A549 treated with dexamethasone at 1 μM for 4 hours (cell line): Measurements from ENCODE around the gene VPS4A. TPM values are rescaled to one million over a fixed set of nuclear protein-coding genes. Genes with fewer than 3 reads are reported as not detected.

Experiments used
- total RNA-seq: library from RNA; stranded (reverse); fragments of 200-300 nt; extraction: Qiagen RNA extraction; gene quantifications from 5 replicates; pipeline ENCODE4 v1.2.3, GENCODE V29; 2022

The VPS4A gene
- total RNA-seq: 29.3 to 35.9 TPM (median 33.7 TPM) in 5 replicates

DNA sequence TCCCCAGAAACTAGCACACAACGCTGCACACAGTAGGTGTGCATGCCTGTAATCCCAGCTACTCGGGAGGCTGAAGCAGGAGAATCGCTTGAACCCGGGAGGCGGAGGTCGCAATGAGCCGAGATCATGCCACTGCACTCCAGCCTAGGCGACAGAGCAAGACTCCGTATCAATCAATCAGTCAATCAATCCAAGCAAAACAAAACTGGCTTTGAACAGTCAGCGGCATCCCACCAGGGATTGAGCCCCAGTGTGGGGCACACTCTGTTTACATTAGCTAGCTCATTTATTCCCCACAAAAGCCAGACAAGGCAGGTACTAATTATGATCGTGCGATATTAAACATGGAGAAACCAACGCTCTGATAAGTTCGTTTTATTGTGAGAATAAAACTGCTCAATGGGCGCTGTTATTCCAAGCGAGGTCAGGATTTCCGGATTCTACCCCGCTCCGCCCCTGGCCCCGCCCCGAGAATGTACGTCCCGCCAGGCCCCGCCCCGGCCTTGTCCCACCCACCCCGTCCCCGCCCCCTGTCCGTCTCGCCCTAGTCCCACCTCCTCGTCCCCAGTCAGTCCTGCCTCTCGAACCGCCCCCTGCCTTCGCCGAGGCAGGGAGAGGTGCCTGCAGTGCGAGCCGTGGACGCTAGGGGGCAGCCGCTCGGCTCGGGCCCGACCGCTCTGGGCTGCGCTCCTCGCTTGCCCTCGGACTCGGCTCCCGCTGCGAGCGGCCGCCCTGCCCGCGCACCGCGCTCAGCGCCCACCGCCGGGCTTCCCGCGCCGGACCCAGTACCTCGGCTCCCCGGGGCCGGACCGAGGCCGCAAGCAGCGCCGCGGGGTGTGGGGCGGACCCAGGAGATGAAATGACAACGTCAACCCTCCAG is at the start of gene VPS4A:
TSS of gene VPS4A (plus strand) at position 698 of the 880 bp plus-strand sequence. CDS start at position 860, 162 bp downstream.

GRCh38 chr16:69330286-69331109 is 19.3 kb downstream of the VPS4A start, which contains the start of gene PDF:
Gene PDF (minus strand): TSS chr16:69330588. CDS start chr16:69330570, 18 bp downstream.

GRCh38 chr16:69339289-69340094 is 28.3 kb downstream of the VPS4A start, which contains the start of the genes COG8 and NIP7:
Gene COG8 (minus strand): TSS chr16:69339564. CDS start chr16:69339552, 12 bp downstream.
Gene NIP7 (plus strand): TSS chr16:69339772. CDS start chr16:69339830, 58 bp downstream.

DNA sequence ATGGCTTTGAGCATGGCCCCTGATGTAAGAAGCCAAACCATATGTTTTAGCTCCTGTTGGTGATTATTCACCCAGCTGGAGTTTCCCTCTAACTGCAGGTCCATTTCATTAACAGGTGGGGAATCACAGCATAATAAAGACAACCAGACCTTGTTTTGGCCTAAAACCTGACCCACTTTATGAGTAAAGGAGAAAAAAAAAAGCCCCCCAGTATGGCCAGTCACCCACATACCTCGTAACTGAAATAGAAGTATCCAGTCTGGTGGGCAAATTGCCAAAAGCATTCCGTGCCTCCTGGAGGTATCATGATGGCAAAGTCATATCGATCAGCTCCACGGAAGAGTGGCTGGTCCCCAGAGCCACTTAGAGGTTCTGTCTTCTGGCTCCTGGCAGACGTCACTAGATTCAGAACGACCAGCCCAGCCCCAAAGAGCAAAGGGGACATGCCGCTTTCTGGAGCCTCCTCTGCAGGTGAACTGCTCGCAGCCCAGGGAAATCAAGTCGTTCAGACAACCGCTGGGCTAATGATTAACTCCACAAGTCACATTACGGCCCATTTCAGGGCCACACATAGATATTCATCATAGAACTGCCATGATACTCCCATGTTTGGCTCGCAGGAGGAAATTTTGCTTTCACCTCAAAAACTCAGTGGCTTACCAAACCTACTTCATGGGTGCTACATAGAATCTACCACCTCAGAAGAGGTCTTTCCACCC is 40.3 kb downstream of the VPS4A start, which contains the start of gene TMED6:
TSS of gene TMED6 (minus strand) at position 478 of the 719 bp plus-strand sequence. CDS start at position 445, 33 bp downstream.

Other genes with a start within 250 kb of the VPS4A start
- 32.7 to 48.6 TPM (median 44.3 TPM) in 5 replicates for gene HAS3, start 205.7 kb upstream of the VPS4A start, total RNA-seq
- gene CHTF8, start 178.8 kb upstream of the VPS4A start, total RNA-seq: 105 to 129 TPM (median 124 TPM) in 5 replicates
- gene UTP4, start 178.7 kb upstream of the VPS4A start, total RNA-seq: 77.6 to 85.0 TPM (median 83.4 TPM) in 5 replicates
- gene SNTB2, start 124.2 kb upstream of the VPS4A start, total RNA-seq: 6.3 to 11.1 TPM (median 9.3 TPM) in 5 replicates
- gene PDF, start 19.2 kb downstream of the VPS4A start, total RNA-seq: 19.2 to 34.1 TPM (median 32.2 TPM) in 5 replicates
- 19.0 to 28.0 TPM (median 27.3 TPM) in 5 replicates for gene COG8, start 28.2 kb downstream of the VPS4A start, total RNA-seq
- 56.2 to 68.7 TPM (median 57.0 TPM) in 5 replicates for gene NIP7, start 28.4 kb downstream of the VPS4A start, total RNA-seq
- 0.08 TPM in 1 of 5 replicates, not detected in the others for gene TMED6, start 40.4 kb downstream of the VPS4A start, total RNA-seq
- 21.0 to 25.4 TPM (median 23.2 TPM) in 5 replicates for gene TERF2, start 74.7 kb downstream of the VPS4A start, total RNA-seq
- 207 to 236 TPM (median 216 TPM) in 5 replicates for gene CYB5B, start 113.3 kb downstream of the VPS4A start, total RNA-seq